Measurements from ENCODE around the gene SLIT3.

GRCh38 chr5:168818558-168818957 lies 482.4 kb downstream of the SLIT3 start:
- TF ChIP-seq GATA2 (IDR thresholded peaks at IDR 0.05; ENCODE audit: low read depth, low read length) (no peak), GATA3 (IDR thresholded peaks at IDR 0.05; ENCODE audit: low read depth, low read length) (no peak)

Measured in SH-SY5Y (cell line).